Measurements from ENCODE around the gene TRABD2A.

GRCh38 chr2:84885111-84885510 is 4.2 kb upstream of the TRABD2A start:
- TF ChIP-seq POLR2AphosphoS5 (IDR thresholded peaks at IDR 0.05; ENCODE audit: low read depth, low read length) (no peak), POLR2A (IDR thresholded peaks at IDR 0.05; ENCODE audit: low read depth, low read length) (no peak)

All from GM12891 (cell line).